DOHH2 (cell line): ENCODE data around the gene PKD2.

ENCODE experiments used
- CTCF ChIP-seq: fragments of 200-600 bp; sonication (generic); IDR thresholded peaks from one replicate; pipeline ENCODE4 v1.5.1; 2014; ENCODE audit warnings: antibody characterized with exemption, mild to moderate bottlenecking, low read depth, low read length; ENCODE audit not compliant: poor library complexity, severe bottlenecking
- EZH2phosphoT487 ChIP-seq: fragments of 200-600 bp; sonication (generic); IDR thresholded peaks from 2 replicates; pipeline ENCODE4 v1.6.1; 2017; ENCODE audit warnings: borderline replicate concordance, mild to moderate bottlenecking, antibody characterized with exemption, low read length, moderate library complexity, mixed read lengths

DNA sequence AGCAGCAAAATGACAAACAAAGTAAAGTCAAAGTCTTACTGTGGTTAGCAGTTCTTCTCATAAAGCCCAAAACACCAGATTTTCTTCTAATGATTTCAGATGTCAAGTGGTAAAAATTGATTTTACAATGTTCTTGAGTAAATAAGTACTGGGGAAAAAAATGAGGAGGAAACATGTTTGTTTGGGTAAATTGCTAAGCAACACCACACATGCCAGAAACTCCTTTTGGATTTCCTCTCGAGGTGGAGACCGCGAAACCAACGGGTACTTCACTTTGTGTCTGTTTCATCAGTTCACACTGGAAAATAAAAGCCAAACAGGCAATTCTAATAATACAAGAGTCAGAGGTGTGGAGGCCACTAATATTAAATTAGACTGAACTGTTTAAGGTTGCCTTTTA lies 4.6 kb upstream of the PKD2 start:
- TF ChIP-seq CTCF = no peak
- TF ChIP-seq EZH2phosphoT487 = no peak
